K562 (cell line): Measurements from ENCODE around the gene SOCS2. TPM values are rescaled to one million over a fixed set of nuclear protein-coding genes. Genes with fewer than 3 reads are reported as not detected.

ENCODE experiments used
- BACH1 ChIP-seq: fragments of 200-800 bp; sonication (Bioruptor generic); IDR thresholded peaks from 2 replicates; pipeline ENCODE4 v1.6.1; 2016; ENCODE audit warnings: missing genetic modification characterization, missing compliant biosample characterization
- CBFA2T2 ChIP-seq: fragments of 450-650 bp; conservative IDR thresholded peaks from 2 replicates; pipeline ENCODE4 v1.6.1; 2017; ENCODE audit warnings: mild to moderate bottlenecking
- DLX4 ChIP-seq: fragments of 250-450 bp; sonication (Bioruptor Pico); IDR thresholded peaks from 2 replicates; pipeline ENCODE4 v1.6.1; 2021; ENCODE audit warnings: mild to moderate bottlenecking
- HDAC2 ChIP-seq: fragments of 450-650 bp; IDR thresholded peaks from 2 replicates; pipeline ENCODE4 v1.6.1; 2016; ENCODE audit warnings: mild to moderate bottlenecking
- MCM2 ChIP-seq: fragments of 450-650 bp; IDR thresholded peaks from 2 replicates; pipeline ENCODE4 v1.6.1; 2017; ENCODE audit warnings: low read depth, mild to moderate bottlenecking
- MYBL2 ChIP-seq, 2 experiments: fragments of 450-650 bp in 1 of 2; sonication (generic) in 1 of 2; formaldehyde crosslinking in 1 of 2; IDR thresholded peaks; 2 replicates each; pipeline versions ENCODE4 v1.6.1 to v1.8.1; 2017 to 2022; ENCODE audit warnings: borderline replicate concordance in 1 of 2, inconsistent platforms in 1 of 2, low read depth in 1 of 2, mild to moderate bottlenecking in 1 of 2, missing genetic modification reagents in 1 of 2, moderate library complexity in 1 of 2
- PCBP1 ChIP-seq: fragments of 200-400 bp; formaldehyde crosslinking; IDR thresholded peaks from 2 replicates; pipeline ENCODE4 v1.6.1; 2018; ENCODE audit warnings: mild to moderate bottlenecking, low read depth, low read length; ENCODE audit not compliant: poor library complexity, severe bottlenecking
- PKNOX1 ChIP-seq: fragments of 450-650 bp; IDR thresholded peaks from 2 replicates; pipeline ENCODE4 v1.6.1; 2016
- RBM15 ChIP-seq: fragments of 200-400 bp; formaldehyde crosslinking; IDR thresholded peaks from 2 replicates; pipeline ENCODE4 v1.6.1; 2018; ENCODE audit warnings: mild to moderate bottlenecking, low read length, moderate library complexity; ENCODE audit not compliant: insufficient read depth
- RNF2 ChIP-seq: sonication (generic); IDR thresholded peaks from 2 replicates; pipeline ENCODE4 v1.6.1; 2016
- SIRT6 ChIP-seq: IDR thresholded peaks from one replicate; pipeline ENCODE4 v1.6.1; 2012; ENCODE audit warnings: low read depth, mild to moderate bottlenecking, control low read depth, inconsistent platforms, low read length, moderate library complexity
- TAL1 ChIP-seq: fragments of 450-650 bp; IDR thresholded peaks from 2 replicates; pipeline ENCODE4 v1.6.1; 2016; ENCODE audit warnings: mild to moderate bottlenecking
- THRB ChIP-seq: fragments of 450-650 bp; formaldehyde crosslinking; conservative IDR thresholded peaks from 2 replicates; pipeline ENCODE4 v1.4.0; 2022; ENCODE audit warnings: mild to moderate bottlenecking, missing genetic modification characterization
- TSC22D4 ChIP-seq: fragments of 450-650 bp; IDR thresholded peaks from 2 replicates; pipeline ENCODE4 v1.6.1; 2016; ENCODE audit warnings: missing genetic modification characterization, missing biosample characterization, control low read depth
- TSHZ1 ChIP-seq: fragments of 250-450 bp; sonication (Bioruptor Pico); IDR thresholded peaks from 2 replicates; pipeline ENCODE4 v1.4.0; 2020; ENCODE audit warnings: mild to moderate bottlenecking, moderate library complexity
- ZBTB2 ChIP-seq: fragments of 450-650 bp; IDR thresholded peaks from 2 replicates; pipeline ENCODE4 v1.6.1; 2016; ENCODE audit warnings: antibody characterized with exemption
- ZBTB9 ChIP-seq: fragments of 450-650 bp; formaldehyde crosslinking; IDR thresholded peaks from 2 replicates; pipeline ENCODE4 v1.4.0; 2020; ENCODE audit warnings: mild to moderate bottlenecking, moderate library complexity
- ZNF217 ChIP-seq: sonication (generic); formaldehyde crosslinking; IDR thresholded peaks from 2 replicates; pipeline ENCODE4 v1.8.0; 2022; ENCODE audit warnings: mild to moderate bottlenecking, missing genetic modification reagents
- polyA plus RNA-seq, 8 experiments: library from polyadenylated mRNA; depleted of rRNA in 4 of 8; stranded (reverse) in 5 of 8; unstranded in 3 of 8; fragments of >200 nt; fragmentation: Nextera tagmentation in 2 of 8; fragmentation: Illumina TruSeq in 1 of 8; extraction: Ambion mirVana in 2 of 8; extraction: Trizol in 1 of 8; gene quantifications; 2 replicates each; pipeline versions ENCODE4 v1.2.1 to v1.2.3, GENCODE V29; 2011 to 2014; ENCODE audit warnings: inconsistent platforms in 1 of 8, missing spikeins in 1 of 8
- total RNA-seq, 7 experiments: library from RNA; depleted of rRNA in 6 of 7; stranded (reverse); fragments of >200 nt in 6 of 7; fragmentation: Illumina TruSeq in 2 of 7; extraction: Trizol in 2 of 7; gene quantifications; 2 replicates each; pipeline versions ENCODE4 v1.2.1 to v1.2.3, GENCODE V29; 2011 to 2021; ENCODE audit warnings: low replicate concordance in 1 of 7

SOCS2 gene
- total and polyA plus RNA-seq, 9 of the 15 experiments (the other 6 are each of a cell fraction or from before 2014, with no cell fraction given): 37.0 to 162 (median 98.7) TPM

- no peak for TF ChIP-seq HDAC2
- no peak for TF ChIP-seq DLX4 (CRISPR knock-in tag)
- no peak for TF ChIP-seq CBFA2T2
- no peak for TF ChIP-seq RBM15
- TF ChIP-seq TSHZ1 (CRISPR knock-in tag): no peak
- TF ChIP-seq THRB: no peak
- no peak for TF ChIP-seq PCBP1
- TF ChIP-seq MYBL2 (IDR thresholded peaks at IDR 0.05; ENCODE audit: low read depth): no peak
- no peak for TF ChIP-seq MYBL2 (CRISPR knock-in tag; IDR thresholded peaks at IDR 0.05; ENCODE audit: borderline replicate concordance)
- no peak for TF ChIP-seq MCM2
- TF ChIP-seq SIRT6: no peak
- TF ChIP-seq RNF2: no peak
- peak; percentile 46; the same call in 1 of the 2 replicates for TF ChIP-seq TAL1
- TF ChIP-seq TSC22D4 (tag): no peak
- TF ChIP-seq PKNOX1: peak; percentile 91
- no peak for TF ChIP-seq ZBTB9 (CRISPR knock-in tag)
- TF ChIP-seq ZBTB2: no peak
- no peak for TF ChIP-seq BACH1 (tag)
- no peak for TF ChIP-seq ZNF217
Observed at GRCh38 chr12:93603762-93604161, 31.3 kb downstream of the SOCS2 start (continued).
